NCI-H82 treated with DMSO at 0.1 percent for 48 hours (cell line): Measurements from ENCODE around the gene LEF1.

Experiments used
- DNase-seq: peaks from one replicate; lab custom pipeline; 2025; ENCODE audit not compliant: unreplicated experiment; lab: John Stamatoyannopoulos, UW

LEF1 gene

DNA sequence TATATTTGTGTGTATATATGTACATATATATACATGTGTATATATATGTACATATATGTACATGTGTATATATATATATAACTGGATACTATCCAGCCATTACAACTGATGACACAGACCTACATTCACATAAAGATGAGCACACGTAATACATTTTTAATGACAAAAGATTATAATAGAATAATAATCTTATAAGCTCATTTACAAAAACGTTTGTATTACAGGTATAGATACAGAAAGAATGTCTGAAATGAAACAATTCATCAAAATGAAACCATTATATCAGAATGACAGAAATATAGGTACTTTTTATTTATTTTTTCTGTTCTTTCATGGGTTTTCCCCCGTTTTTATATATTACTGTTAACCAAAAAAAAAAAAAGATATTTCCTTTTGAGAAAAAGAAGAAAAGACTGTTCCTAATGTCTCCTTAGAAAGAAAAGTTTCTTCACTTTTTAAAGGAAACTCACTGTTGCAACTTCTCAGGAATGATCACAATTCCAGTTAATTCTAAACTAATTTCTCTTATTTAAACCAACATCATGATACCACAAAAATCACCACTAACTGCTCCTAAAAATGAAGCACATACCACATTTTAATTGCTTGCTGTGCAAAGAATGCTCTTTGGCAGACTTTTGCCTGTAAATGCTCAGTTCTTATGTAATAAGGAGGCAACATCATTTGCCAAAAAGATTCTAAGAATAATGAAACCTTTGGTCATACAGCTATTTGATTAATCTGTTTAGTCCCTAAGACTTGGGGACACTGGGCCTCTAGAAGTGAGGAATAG is 18.9 kb downstream of the LEF1 start:
- DNase-seq = no peak

DNA sequence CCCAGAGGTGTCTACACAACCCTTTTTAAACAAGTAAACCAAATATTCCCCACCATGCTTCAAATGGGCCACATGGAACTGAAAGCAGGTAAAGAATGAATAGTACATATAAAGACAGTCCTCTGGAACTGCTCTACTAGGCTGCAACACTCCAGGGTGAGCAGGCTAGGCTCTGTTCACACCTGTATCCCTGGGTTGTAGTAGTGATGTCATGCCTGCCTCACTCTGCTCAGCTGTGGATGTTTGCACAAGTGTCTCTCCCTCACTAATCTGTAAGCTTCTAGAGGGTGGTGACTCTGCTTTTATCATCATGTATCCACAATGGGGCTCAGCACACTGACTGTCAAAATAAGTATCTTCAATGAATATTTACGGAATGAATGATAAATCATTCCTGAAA is 20.4 kb downstream of the LEF1 start:
- DNase-seq = no peak

DNA sequence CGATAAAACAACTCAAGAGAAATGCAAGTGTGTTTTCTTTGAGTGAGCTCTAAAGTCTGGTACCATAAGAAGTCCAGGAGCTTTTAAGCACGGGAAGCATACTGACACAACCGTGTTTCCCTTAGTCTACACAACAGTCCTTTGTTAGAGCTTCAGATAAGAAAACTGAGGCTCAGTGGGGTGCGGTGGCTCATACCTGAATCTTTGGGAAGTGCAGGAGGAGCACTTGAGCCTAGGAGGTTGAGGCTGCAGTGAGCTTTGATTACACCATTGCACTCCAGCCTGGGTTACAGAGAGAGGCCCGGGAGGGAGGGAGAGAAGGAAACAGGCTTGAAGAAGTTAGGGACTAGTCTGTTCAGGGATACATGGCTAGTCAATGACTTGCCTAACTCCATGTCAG is 21.9 kb downstream of the LEF1 start:
- no peak for DNase-seq

DNA sequence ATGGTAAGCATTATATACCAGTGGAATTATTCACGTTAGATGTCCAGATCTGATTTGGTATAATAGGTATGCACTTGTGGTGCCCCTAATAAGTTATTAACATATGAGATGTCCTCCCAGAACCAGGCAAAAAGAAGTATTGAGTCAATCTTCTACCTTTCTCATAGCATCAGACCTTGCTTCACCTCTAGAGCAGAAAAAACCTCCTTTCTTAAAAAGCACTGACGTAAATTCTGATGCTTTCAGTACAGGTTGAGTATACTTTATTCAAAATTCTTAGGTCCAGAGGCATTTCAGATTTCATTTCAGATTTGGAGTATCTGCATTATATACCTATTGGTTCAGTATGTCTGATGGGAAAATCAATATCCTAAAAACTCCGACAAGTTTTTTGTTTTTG is 22.4 kb downstream of the LEF1 start:
- no peak for DNase-seq

DNA sequence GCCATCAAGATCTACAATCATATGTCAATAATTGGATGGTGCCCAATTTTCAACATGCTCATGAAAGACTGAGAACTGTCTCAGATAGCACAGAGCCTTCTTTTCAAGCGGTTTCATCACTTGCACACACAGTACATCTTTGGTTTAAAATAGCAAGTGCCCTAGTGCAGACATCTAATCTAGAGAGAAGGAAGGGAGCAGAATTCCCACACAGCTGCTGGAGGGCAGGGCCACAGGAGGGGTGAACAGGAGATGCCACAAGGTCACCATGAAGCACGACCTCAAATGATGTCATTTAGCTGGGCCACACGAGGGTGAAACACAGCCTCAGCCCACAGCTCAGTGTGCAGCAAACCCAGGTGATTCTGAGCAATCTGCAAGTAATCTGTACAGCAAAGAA is 24.3 kb downstream of the LEF1 start:
- no peak for DNase-seq

DNA sequence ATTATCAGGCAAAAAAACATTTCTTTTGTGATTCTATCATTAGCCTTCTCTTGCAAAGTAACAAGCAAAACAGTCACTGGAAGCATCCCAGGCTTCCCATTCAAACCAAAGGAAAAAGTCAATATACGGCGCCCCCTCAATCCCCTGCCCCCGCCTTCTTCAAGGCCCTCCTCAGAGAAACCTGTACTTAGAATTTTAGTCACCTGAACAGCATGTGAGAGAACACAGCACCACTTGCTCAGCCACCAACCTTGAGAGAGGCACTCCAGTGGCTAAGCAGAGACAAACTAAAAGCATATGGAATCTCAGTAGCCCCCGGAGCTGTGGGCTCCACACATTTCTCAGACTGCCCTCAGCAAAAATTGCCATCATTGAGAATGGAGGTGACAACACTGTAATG is 25.2 kb downstream of the LEF1 start:
- DNase-seq = no peak

DNA sequence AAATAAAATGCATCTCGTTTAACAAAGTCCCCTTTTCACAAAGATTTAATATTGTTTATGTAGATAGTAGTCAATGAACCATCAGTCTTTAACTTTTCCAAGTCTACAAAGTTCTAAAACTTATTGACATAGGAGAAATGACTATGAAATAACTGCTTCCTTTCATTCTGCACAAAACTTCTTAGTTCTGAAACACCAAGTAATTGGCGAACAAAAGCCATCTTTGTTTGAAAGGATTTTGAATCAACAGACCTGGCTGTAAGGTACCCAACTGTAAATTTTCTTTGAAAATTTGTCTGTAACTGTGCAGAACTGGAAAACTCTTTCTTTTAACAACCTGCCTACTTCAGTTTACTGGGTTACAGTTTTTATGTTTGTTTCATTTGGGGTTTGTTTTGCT is 25.9 kb downstream of the LEF1 start:
- DNase-seq = no peak

DNA sequence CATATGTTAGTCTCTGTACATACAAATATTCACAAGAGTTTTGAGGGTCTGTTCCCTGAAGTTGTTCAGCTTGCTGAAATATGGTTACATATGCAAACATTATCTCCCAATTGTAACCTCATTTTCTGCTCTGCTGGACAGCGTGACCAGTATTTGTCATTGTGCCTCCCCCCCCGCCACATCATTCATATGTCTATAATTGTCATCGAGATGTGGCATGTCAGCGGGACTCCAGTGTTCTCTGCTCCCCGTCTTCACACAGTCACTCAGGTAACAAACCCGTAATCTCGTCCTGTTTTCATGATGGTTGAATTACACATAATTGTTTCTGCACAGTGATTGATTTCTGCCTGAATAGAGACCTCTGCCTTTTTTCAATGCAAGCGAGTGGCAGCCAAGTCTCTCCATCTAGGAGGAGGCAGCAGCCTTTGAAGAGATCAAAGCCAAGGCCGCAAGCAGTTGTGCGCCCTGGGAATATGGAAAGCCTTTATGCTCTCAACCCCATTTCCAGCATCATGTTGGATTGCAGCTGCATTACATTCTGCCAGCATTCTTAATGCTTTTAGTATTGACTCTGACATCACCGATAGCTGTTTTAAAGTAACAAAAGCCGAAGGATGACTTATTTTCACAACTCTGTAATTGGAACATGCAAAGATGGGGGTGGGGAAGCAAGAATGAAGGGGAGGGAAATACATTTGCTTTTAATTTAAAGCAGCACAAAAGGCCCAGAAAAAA is 27.4 kb downstream of the LEF1 start:
- DNase-seq = no peak

DNA sequence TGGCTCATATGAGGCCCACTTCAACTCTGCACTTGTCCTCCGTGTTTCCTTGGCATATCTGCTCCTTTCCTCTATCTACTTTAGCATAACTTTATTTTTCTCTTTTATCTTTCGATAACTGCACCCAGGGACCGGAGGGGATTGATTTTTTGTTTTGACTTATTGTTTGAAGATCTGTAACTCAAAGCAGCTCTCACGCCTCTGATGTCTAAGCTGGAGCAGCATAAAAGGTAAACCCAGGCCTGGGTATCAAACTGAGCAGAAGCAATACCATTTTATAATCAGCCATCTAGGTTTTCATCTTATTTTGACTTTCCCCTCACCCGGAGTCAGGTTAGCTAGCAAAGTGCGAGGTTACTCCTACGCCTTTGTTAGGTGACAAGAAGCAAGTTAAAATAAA is 28.4 kb downstream of the LEF1 start:
- no peak for DNase-seq

DNA sequence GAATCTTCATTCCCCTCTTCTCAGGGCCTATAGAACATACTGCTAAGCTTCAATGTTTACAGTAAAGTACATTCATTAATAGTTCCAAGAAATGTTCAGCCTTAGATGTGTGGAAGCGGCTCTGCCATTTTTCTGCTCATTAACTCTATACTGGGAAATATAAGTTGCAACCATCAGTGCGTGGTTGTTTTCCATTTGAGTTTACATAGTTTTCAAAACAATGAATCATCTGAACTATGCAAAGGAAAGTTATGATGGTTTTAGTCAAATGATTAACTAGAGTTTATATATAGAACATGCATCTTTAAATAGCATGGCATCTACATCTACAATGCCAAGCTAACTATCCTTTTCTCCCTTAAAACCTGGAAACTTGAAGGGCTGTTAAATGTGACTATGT is 29.6 kb downstream of the LEF1 start:
- no peak for DNase-seq

DNA sequence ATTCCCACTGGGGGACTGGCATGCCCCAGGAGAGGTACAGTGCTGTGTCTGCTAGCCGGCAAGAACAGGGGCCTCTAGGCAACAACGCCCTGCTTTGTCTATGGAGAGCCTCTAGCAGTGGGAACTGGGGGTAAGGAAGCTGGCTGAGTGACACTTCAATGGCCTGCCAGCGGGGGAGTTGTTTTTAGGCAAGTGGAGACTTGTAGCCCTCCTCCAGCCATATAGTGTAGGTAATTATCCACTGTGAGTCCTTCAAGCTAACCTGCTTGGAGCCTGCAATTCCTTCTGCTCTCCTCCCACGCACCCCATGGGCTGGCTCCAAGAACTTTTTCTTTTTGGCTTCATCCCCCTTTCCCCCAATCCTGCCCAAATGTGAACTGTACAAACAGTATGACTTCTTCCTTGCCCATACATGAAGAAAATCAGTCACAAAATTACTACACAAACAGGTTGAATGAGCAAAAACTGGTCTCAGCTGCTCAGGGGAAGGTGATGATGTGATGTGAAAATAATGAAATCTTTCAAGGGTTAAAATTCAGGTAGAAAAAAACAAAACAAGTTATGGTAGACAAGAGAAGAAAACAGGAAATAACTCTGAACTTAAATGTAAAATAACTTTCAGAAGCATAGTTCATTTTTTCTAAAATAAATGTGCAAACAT is 33.1 kb downstream of the LEF1 start:
- no peak for DNase-seq

DNA sequence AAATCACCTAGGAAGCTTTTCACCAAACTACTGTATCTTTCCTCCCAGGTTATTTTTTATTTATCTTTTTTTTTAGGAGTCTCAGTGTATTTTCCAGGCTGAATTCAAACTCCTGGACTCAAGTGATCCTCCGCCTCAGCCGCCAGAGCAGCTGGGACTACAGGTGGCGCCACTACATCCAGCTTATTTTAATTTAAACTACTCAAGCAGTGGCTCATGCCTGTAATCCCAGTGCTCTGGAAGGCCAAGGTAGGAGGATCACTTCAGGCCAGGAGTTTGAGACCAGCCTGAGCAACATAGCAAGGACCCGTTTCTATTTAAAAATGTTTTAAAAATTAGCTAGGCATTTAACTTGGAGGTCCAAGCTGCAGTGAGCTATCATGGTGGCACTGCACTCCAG is 37.8 kb downstream of the LEF1 start:
- DNase-seq = no peak

DNA sequence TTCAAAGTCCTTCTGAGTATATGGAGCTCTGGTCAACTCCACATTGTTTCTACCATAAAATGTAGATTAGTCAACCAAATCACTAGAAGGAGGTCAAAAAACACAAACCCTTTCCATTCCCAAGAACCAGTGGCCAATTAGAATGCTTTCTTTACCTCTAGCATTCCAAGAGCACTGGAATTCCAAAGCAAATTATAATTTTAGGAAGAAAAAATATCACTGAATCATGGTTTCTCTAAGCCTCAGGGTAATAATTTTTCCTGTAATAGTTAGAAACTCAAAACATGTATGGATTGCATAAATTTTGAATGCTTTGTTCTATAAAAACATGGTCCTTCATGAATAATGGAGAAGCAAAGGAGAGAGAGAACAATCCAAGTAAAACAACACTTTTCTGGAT is 39.5 kb downstream of the LEF1 start:
- no peak for DNase-seq

DNA sequence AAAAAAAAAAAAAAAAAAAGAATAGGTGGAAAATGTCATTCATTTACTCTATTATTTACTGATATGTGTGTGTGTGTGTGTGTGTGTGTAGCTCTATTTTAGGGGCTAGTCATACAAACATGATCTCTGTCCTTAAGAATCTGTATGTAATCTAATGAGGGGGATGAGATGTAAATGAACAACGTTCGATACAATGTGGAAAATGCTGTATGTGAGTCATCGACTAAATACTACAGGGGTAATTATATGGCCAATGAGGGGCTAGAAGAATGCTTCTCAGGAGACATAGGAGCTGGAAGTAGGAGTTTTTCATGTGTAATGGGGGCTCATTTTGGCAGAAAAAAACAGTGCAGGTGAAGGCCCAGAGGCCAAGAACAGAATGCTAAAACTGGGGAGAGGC is 41.9 kb downstream of the LEF1 start:
- no peak for DNase-seq

DNA sequence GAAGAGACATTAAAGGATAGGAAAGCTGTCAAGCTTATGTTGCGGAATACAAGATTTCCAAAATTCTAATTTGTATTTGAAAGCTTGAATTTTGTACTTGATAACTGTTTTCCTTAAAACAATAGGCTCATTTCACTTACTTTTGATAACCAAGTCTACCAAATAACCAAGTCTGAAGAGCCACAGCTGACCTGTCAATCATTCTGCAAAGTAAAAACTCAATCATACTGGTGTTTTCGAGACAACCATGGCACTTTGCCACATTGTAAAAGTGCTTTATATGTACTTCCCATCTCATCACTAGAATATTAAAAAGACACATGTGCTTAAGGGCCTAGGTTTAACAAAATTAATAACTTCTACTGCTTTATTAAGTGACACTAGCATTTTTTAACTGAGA is 47.9 kb downstream of the LEF1 start:
- no peak for DNase-seq

DNA sequence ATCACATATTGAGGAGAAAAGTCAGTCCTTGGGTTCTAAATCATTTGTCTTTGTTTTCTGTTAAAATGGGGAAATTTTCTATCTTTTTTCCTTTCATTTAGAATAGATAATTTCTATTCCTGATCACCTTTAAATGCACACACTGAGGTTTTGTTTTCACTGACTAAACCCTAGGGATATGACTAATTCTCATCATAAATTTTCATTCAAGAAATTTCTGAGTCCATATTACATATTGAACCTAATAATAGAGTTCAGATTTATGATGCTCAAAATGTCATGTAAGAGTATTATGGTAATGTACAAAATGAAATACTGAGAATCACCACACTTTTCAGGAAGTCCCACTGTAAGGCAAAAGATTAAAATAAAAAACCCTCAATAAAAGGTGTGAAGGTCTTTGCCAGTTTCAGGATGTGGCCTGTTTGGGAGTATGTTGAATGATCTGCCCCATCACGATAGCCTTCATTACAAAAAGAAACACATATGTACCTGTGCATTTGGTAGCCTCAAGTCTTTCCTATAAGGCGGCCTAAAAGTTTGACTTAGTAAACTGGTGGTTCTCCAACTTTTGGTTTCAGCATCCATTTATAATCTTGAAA is 49.4 kb downstream of the LEF1 start:
- DNase-seq = no peak

DNA sequence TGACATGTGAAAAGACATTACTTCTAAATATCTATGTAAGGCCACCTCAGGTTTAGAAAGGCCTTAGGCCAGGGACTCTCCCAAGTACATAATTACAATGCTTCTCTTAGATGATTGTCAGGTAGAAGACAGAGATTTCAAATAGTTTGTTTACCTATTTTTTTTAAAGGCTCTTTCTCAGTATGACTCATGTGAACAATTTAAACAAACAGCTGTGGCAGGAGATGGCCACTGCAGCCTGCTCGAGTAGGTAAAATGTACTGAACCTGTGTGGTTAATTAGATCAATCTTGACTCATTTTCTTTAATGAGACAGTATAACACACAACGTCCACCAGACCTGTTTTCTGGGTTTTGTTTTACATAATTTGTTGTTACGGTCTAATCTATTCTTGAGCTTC is 50.2 kb downstream of the LEF1 start:
- no peak for DNase-seq

DNA sequence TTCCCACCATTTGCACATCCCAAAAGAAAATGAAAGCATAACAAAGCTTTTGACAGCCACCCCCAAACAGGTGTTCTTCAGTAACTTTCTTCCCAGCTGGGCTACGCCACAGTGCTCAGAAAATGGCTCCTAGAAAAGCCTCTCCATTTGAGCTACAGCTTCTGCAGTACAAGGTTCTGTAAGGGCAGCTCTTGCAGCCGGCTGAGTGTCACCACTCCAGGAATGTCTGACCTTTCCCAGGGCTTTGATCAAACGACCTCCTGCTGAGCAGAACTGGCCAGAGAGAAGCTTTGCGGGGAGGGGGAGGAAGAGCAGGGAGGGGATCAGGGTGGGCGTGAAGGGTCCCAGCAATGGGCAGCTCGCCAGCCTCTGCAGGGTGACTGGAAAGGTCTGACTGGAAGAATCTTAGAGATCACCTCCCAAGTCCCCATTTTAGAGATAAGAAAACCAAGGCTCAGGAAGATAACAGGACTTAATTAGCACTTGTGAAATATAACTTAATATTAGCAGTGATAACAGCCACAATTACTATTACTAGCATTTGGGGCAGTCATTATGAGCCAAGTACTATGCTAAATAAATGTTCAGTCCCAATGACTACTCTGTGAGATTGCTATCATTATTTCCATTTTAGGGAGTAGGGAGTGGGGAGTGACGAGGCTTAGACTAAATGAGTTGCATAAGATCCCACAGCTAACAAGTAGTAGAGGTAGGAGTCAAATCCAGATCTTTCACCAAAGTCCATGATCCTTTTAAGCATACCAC is 51.1 kb downstream of the LEF1 start:
- DNase-seq = no peak

DNA sequence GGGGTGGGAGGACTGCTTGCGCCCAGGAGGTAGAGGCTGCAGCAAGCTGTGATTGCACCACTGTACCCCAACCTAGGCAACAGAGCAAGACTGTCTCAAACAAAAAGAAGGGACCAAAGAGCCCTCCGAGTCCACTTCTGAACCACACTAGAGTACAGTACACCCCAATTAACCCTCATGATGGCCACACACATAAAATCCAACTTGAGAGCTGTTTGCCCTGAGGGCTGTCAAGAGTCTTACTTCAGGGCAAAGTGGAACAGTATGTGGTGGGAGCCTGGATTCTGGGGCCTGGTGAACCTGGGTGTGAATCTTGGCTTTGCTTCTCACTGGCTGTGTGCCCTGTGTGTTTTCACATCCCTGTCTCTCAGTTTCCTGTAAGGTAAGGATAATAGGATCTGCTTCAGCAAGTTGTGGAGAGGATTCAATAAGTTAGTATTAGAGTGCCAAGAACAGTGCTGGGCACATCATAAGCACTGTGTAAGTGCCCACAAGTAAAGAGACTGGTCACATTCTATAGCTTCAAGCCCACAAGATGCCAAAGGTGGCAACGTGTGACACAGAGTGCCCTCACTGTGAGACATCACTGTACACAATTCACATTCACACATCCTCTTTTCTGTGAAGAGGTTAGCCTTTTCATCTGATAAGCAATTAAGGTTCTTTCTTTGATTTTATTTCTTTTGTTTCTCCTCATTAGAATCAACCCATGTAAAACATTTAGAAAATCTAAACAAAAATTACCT is 52.1 kb downstream of the LEF1 start:
- no peak for DNase-seq

DNA sequence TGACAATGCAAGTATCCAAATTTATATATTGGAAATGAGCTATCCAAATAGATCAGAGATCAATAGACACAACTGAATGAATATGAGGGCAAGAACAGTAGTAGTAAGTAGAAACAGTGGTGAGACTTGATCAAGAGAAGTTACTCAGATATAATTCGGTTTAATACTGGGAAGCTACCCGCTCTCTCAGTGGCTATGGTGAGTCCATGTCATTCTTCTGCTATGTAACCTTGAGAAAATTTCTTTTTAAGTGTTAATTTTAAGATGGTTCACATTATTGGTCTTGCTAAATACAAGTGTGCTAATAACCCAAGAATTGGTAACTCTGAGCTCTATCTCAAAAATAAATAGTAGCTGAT is 53.6 kb downstream of the LEF1 start:
- DNase-seq = no peak

DNA sequence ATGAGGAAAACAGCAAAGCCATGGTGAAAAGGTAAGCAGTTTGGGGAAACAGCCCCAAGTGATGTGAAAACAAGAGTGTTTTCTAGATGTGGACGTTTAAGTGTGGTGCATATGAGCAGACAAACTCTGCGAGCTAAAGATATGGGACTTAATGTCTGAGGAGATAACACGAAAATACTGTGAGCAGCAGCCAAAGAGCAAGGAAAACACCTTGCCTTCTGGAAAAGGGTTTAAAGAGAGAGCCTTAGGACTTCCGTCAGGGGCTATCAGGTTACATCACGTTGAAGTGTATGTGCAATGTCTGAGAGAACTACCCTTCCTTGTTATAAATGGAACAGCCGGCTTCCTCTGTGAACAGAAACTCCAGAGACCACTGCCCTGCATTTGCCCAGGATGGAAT is 54.2 kb downstream of the LEF1 start:
- no peak for DNase-seq
